Loucy (cell line): ENCODE data around the gene ANAPC10.

Experiments
- H2AFZ ChIP-seq: fragments of 200-600 bp; sonication (generic); 2 replicates; pipeline ENCODE4 v1.6.0; 2016; ENCODE audit warnings: antibody characterized with exemption, mild to moderate bottlenecking, low read length, moderate library complexity
- H3F3A ChIP-seq: fragments of 200-600 bp; 2 replicates; pipeline ENCODE4 v1.6.0; 2016; ENCODE audit warnings: antibody characterized with exemption, low read depth, mild to moderate bottlenecking
- H3K27me3 ChIP-seq: fragments of 200-600 bp; sonication (generic); 2 replicates; pipeline ENCODE4 v1.6.1; 2014; ENCODE audit warnings: low read length, mild to moderate bottlenecking; ENCODE audit not compliant: insufficient read depth, poor library complexity, severe bottlenecking
- H3K36me3 ChIP-seq: fragments of 200-600 bp; sonication (generic); 2 replicates; pipeline ENCODE4 v1.6.1; 2016; ENCODE audit warnings: low read length; ENCODE audit not compliant: insufficient read depth
- H3K4me1 ChIP-seq: fragments of 200-600 bp; sonication (generic); 2 replicates; pipeline ENCODE4 v1.5.1; 2014; ENCODE audit warnings: low read length, mild to moderate bottlenecking; ENCODE audit not compliant: insufficient read depth, poor library complexity, severe bottlenecking
- H3K4me2 ChIP-seq: fragments of 200-600 bp; sonication (generic); 2 replicates; pipeline ENCODE4 v1.6.0; 2014; ENCODE audit warnings: antibody characterized with exemption, low read length, low read depth, mild to moderate bottlenecking; ENCODE audit not compliant: poor library complexity, severe bottlenecking
- H3K4me3 ChIP-seq: fragments of 200-600 bp; sonication (generic); 2 replicates; pipeline ENCODE4 v1.5.1; 2014; ENCODE audit warnings: low read length, mild to moderate bottlenecking, mixed read lengths; ENCODE audit not compliant: poor library complexity, severe bottlenecking
- H3K79me2 ChIP-seq: fragments of 200-600 bp; sonication (generic); 2 replicates; pipeline ENCODE4 v1.6.1; 2014; ENCODE audit warnings: low read length; ENCODE audit not compliant: insufficient read depth
- H3K9ac ChIP-seq: fragments of 200-600 bp; sonication (generic); 2 replicates; pipeline ENCODE4 v1.6.0; 2014; ENCODE audit warnings: mild to moderate bottlenecking, low read depth, low read length, moderate library complexity; ENCODE audit not compliant: poor library complexity, severe bottlenecking
- H3K9me2 ChIP-seq: fragments of 200-600 bp; sonication (generic); replicated peaks from 2 replicates; pipeline ENCODE4 v1.6.1; 2016; ENCODE audit warnings: low read depth, low read length, mixed read lengths
- H3K9me3 ChIP-seq: fragments of 200-600 bp; sonication (generic); 2 replicates; pipeline ENCODE4 v1.6.1; 2014; ENCODE audit warnings: mild to moderate bottlenecking, antibody characterized with exemption, low read length, low read depth; ENCODE audit not compliant: insufficient read depth
- H4K20me1 ChIP-seq: fragments of 200-600 bp; sonication (generic); 2 replicates; pipeline ENCODE4 v1.6.0; 2014; ENCODE audit warnings: antibody characterized with exemption, low read length, mild to moderate bottlenecking; ENCODE audit not compliant: insufficient read depth, poor library complexity, severe bottlenecking
- EZH2phosphoT487 ChIP-seq: fragments of 200-600 bp; IDR thresholded peaks from 2 replicates; pipeline ENCODE4 v1.6.1; 2018; ENCODE audit warnings: antibody characterized with exemption, mild to moderate bottlenecking, moderate library complexity, borderline replicate concordance
- TF ChIP-seq, protein P1 (sequence below): fragments of 200-600 bp; sonication (generic); conservative IDR thresholded peaks from 2 replicates; pipeline ENCODE4 v1.5.1; 2014; ENCODE audit warnings: mild to moderate bottlenecking, antibody characterized with exemption, low read length

The ANAPC10 gene

DNA sequence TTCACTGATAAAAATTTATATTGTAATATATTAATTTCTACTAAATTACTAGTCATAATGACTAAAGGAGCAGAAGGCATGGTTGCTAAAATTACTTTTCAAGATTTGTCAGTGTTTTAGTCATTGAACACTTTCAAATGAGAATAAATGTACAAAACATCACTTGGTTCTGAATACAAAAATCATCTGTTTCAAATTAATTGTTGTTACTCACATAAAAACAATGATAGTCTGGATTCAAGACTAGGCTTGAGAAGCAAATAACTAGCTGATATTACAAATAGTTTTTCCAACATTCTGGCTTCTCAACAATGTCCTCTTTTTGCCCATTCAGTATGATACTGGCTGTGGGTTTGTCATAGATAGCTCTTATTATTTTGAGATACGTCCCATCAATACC, 112.5 kb downstream of the ANAPC10 start:
- H3K4me2 ChIP-seq = no peak overlapping the region
- no peaks in the 10 kb centered on the region for H3F3A ChIP-seq
- no peak overlapping the region for H3K4me3 ChIP-seq
- no peaks in the 10 kb centered on the region for H3K27me3 ChIP-seq
- H3K79me2 ChIP-seq = no peaks in the 10 kb centered on the region
- H3K9me3 ChIP-seq = peaks cover 15% of the 10 kb centered on the region; the same call in 1 of the 2 replicates
- H3K9ac ChIP-seq = no peak overlapping the region
- H4K20me1 ChIP-seq = no peaks in the 10 kb centered on the region
- no peak overlapping the region for H2AFZ ChIP-seq
- peaks cover 1% of the 10 kb centered on the region; the same call in 1 of the 2 replicates for H3K36me3 ChIP-seq
- no peak for TF ChIP-seq EZH2phosphoT487
- TF ChIP-seq, protein P1, sequence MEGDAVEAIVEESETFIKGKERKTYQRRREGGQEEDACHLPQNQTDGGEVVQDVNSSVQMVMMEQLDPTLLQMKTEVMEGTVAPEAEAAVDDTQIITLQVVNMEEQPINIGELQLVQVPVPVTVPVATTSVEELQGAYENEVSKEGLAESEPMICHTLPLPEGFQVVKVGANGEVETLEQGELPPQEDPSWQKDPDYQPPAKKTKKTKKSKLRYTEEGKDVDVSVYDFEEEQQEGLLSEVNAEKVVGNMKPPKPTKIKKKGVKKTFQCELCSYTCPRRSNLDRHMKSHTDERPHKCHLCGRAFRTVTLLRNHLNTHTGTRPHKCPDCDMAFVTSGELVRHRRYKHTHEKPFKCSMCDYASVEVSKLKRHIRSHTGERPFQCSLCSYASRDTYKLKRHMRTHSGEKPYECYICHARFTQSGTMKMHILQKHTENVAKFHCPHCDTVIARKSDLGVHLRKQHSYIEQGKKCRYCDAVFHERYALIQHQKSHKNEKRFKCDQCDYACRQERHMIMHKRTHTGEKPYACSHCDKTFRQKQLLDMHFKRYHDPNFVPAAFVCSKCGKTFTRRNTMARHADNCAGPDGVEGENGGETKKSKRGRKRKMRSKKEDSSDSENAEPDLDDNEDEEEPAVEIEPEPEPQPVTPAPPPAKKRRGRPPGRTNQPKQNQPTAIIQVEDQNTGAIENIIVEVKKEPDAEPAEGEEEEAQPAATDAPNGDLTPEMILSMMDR = no peak
- no peaks in the 10 kb centered on the region for H3K4me1 ChIP-seq
- no peaks in the 10 kb centered on the region for H3K9me2 ChIP-seq

DNA sequence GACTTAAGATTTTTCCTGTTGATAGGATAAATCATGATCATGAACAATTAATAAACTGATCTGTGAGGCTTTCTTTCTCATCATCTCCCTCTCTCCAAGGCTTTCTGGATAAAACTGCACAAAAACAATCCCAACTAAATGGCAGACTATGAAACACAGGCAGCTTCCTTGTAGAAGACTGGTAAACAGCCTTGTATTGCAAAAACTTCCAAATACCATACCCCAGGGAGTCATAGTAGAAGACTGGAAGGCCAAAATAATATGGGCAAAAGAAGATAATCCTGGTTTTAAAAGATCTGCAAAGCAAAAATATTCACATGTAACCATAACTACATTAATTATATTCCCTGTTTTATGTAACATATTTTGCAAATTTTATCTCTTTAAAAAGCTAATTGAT, 113.0 kb downstream of the ANAPC10 start:
- Histone ChIP-seq H3K79me2 (no peaks in the 10 kb centered on the region), H3K27me3 (no peaks in the 10 kb centered on the region), H4K20me1 (no peaks in the 10 kb centered on the region), H3K9me3 (peaks cover 12% of the 10 kb centered on the region; the same call in 1 of the 2 replicates), H3K4me3 (no peak overlapping the region), H3K4me2 (no peak overlapping the region), H3F3A (no peaks in the 10 kb centered on the region), H3K4me1 (no peaks in the 10 kb centered on the region), H3K9ac (no peak overlapping the region), H3K9me2 (no peaks in the 10 kb centered on the region), H3K36me3 (no peaks in the 10 kb centered on the region; the same call in 1 of the 2 replicates), H2AFZ (no peak overlapping the region)
- no peak for TF ChIP-seq EZH2phosphoT487
- TF ChIP-seq, protein P1 = no peak

DNA sequence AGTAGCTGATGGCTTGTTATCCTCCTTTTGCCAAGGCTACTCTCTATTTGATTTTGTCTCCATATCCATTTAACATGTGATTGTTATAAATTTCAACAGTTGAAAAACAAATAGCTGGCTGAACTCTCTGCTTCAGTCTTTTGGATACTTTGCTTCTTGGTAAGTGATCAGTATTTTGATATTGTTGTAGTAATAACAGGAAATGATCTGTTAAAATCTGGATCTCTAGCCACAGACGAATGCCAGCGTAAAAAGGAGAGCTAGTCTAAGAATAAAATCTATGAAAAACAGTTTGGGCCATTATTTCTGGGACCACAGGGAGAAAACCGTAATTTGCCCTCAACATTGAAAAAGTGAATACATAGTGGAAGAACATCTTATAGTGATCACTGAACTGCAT, 113.8 kb downstream of the ANAPC10 start:
- Histone ChIP-seq H3K4me3 (no peak overlapping the region), H2AFZ (no peak overlapping the region), H3K4me2 (no peak overlapping the region), H3K9me2 (no peaks in the 10 kb centered on the region), H4K20me1 (no peaks in the 10 kb centered on the region), H3K27me3 (no peaks in the 10 kb centered on the region), H3F3A (no peaks in the 10 kb centered on the region), H3K36me3 (no peaks in the 10 kb centered on the region; the same call in 1 of the 2 replicates), H3K9me3 (peaks cover 12% of the 10 kb centered on the region; the same call in 1 of the 2 replicates), H3K79me2 (no peaks in the 10 kb centered on the region), H3K4me1 (no peaks in the 10 kb centered on the region), H3K9ac (no peak overlapping the region)
- no peak for TF ChIP-seq EZH2phosphoT487
- TF ChIP-seq, protein P1 = no peak
